ENCODE measurements around the gene VPS45.

The VPS45 gene

DNA sequence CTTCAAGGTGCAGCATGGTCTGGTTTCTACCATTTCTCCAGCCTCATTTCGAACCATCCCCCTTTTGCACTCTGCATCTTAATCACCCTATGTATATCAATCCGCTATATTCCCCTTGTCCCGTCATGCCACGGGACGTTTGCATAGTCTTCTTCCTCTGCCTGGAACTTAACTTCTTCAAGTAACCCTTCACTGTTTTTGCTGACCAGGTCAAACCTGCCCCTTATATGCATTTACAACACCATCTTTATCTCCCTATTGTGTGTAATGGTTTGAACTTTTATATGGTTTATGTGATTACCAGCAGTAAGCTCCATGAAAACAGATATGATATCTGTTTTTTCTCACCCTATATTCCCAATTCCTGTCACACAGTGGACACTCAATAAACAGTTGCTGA lies 2.3 kb downstream of the VPS45 start:
- DNase-seq (ENCODE audit: low read depth), result no peak
- TF ChIP-seq CTCF (conservative IDR thresholded peaks at IDR 0.05; ENCODE audit: control insufficient read depth, insufficient read depth, low read depth, low read length), result no peak

GRCh38 chr1:150072959-150073358 lies 5.4 kb downstream of the VPS45 start:
- DNase-seq (ENCODE audit: low read depth), result peak; percentile 45
- H3K4me3 ChIP-seq (ENCODE audit: control insufficient read depth, low read depth, low read length), result no peak overlapping the region
- TF ChIP-seq CTCF (conservative IDR thresholded peaks at IDR 0.05; ENCODE audit: control insufficient read depth, insufficient read depth, low read depth, low read length), result peak; percentile 43

More for the DNA sequence above, 2.3 kb downstream of the VPS45 start:
- H3K4me3 ChIP-seq (ENCODE audit: control insufficient read depth, low read depth, low read length), result no peak overlapping the region

DNA sequence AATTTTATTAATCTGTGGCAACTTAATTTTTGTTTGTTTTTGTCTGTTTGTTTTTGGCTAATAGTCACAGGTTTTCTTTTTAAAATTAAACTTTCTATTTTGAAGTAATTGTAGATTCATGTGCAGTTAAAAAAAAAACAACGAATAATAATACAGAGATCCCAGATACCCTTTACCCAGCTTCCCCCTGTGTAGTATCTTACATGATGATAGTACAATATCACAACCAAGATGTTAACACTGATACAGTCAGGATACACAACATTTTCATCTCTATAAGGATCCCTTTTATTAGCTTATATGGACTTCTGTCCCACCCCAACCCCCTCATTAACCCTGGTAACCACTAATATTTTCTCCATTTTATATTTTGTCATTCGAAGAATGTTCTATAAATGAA lies 5.9 kb downstream of the VPS45 start:
- no peak for DNase-seq (ENCODE audit: low read depth)
- H3K4me3 ChIP-seq (ENCODE audit: control insufficient read depth, low read depth, low read length), result no peak overlapping the region
- TF ChIP-seq CTCF (conservative IDR thresholded peaks at IDR 0.05; ENCODE audit: control insufficient read depth, insufficient read depth, low read depth, low read length), result no peak

DNA sequence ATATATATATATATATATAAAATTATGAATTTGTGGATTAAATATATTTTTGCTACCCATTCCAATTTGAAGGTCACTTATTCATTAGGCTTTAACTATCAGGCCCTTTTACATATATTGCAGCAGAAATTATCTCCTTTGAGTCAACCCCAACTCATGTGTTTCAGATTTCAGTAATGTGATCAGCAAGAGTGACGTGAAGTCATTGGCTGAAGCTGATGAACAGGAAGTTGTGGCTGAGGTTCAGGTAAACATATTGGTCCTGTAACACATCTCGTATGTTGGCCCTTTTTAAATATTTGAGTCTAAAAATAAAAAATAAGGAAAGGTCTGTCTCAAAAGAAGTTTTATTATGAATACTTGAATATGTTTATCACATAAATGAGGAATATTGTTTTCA lies 8.5 kb downstream of the VPS45 start:
- TF ChIP-seq CTCF (conservative IDR thresholded peaks at IDR 0.05; ENCODE audit: control insufficient read depth, insufficient read depth, low read depth, low read length), result no peak
- DNase-seq (ENCODE audit: low read depth), result no peak
- no peak overlapping the region for H3K4me3 ChIP-seq (ENCODE audit: control insufficient read depth, low read depth, low read length)

DNA sequence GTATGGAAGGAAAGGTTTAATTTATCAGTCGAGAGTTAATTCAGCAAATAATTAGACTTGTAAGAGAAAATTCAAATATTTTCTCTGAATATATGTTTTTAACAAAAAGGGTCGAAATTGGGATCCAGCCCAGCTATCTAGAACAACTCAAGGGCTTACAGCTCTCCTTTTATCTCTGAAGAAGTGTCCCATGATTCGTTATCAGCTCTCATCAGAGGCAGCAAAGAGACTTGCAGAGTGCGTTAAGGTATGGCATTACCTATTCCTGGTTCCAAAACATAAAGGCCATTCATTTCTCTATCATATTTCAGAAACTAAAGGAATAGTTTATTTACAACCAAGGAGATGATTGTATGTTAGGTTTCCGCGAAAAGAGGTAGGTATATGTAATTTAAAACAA lies 9.4 kb downstream of the VPS45 start:
- no peak for DNase-seq (ENCODE audit: low read depth)
- TF ChIP-seq CTCF (conservative IDR thresholded peaks at IDR 0.05; ENCODE audit: control insufficient read depth, insufficient read depth, low read depth, low read length), result no peak
- no peak overlapping the region for H3K4me3 ChIP-seq (ENCODE audit: control insufficient read depth, low read depth, low read length)

GRCh38 chr1:150080784-150081183 lies 13.2 kb downstream of the VPS45 start:
- H3K4me3 ChIP-seq (ENCODE audit: control insufficient read depth, low read depth, low read length), result no peak overlapping the region
- DNase-seq (ENCODE audit: low read depth), result no peak
- TF ChIP-seq CTCF (conservative IDR thresholded peaks at IDR 0.05; ENCODE audit: control insufficient read depth, insufficient read depth, low read depth, low read length), result no peak

DNA sequence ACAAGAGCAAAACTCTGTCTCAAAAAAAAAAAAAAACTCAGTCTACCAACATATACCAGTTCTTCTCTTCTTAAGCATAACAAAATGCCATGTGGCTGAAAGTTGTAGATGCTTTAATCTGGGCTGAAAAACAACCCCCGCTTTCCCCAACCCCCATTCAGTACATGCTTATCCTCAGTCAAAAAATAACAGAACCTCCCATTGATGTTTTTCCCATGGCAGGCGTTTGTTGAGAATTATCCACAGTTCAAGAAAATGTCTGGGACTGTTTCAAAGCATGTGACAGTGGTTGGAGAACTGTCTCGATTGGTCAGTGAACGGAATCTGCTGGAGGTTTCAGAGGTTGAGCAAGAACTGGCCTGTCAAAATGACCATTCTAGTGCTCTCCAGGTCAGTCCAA lies 14.9 kb downstream of the VPS45 start:
- H3K4me3 ChIP-seq (ENCODE audit: control insufficient read depth, low read depth, low read length), result no peak overlapping the region
- no peak for DNase-seq (ENCODE audit: low read depth)
- TF ChIP-seq CTCF (conservative IDR thresholded peaks at IDR 0.05; ENCODE audit: control insufficient read depth, insufficient read depth, low read depth, low read length), result no peak
